SK-N-SH treated with all-trans-retinoic acid at 6 μM for 48 hours (cell line): ENCODE data around the gene ADGRL4.

ENCODE experiments used
- ATAC-seq: fragments of 200-7000 bp; cut with Tn5 transposase; 3 replicates; pipeline ENCODE4 v1.9.1; 2020; ENCODE audit warnings: mild to moderate bottlenecking, moderate library complexity
- ARNTL ChIP-seq: fragments of 450-650 bp; formaldehyde crosslinking; IDR thresholded peaks from 2 replicates; pipeline ENCODE4 v1.5.0; 2020; ENCODE audit warnings: low read depth, mild to moderate bottlenecking, moderate library complexity, borderline replicate concordance
- BACH2 ChIP-seq: fragments of 250-450 bp; sonication (Bioruptor Pico); IDR thresholded peaks from 2 replicates; pipeline ENCODE4 v1.9.0; 2021; ENCODE audit warnings: mild to moderate bottlenecking, borderline replicate concordance
- CSDC2 ChIP-seq: fragments of 250-450 bp; sonication (Bioruptor Pico); IDR thresholded peaks from 2 replicates; pipeline ENCODE4 v1.5.0; 2020; ENCODE audit warnings: mild to moderate bottlenecking, moderate library complexity
- ESRRG ChIP-seq: fragments of 250-450 bp; sonication (Bioruptor Pico); IDR thresholded peaks from 2 replicates; pipeline ENCODE4 v1.6.1; 2021; ENCODE audit warnings: mild to moderate bottlenecking
- ISL1 ChIP-seq: fragments of 250-450 bp; sonication (Bioruptor Pico); IDR thresholded peaks from 2 replicates; pipeline ENCODE4 v2.1.2; 2022; ENCODE audit warnings: mild to moderate bottlenecking, moderate library complexity
- OSR1 ChIP-seq: fragments of 250-450 bp; sonication (Bioruptor Pico); IDR thresholded peaks from 2 replicates; pipeline ENCODE4 v1.8.0; 2022; ENCODE audit warnings: moderate library complexity, mild to moderate bottlenecking, inconsistent platforms
- PPARA ChIP-seq: fragments of 250-450 bp; sonication (Bioruptor Pico); IDR thresholded peaks from 2 replicates; pipeline ENCODE4 v1.5.0; 2020; ENCODE audit warnings: mild to moderate bottlenecking, borderline replicate concordance
- RARB ChIP-seq: fragments of 250-450 bp; sonication (Bioruptor Pico); IDR thresholded peaks from 2 replicates; pipeline ENCODE4 v1.8.0; 2021; ENCODE audit warnings: mild to moderate bottlenecking, moderate library complexity
- SNAI2 ChIP-seq: fragments of 250-450 bp; sonication (Bioruptor Pico); IDR thresholded peaks from 2 replicates; pipeline ENCODE4 v1.5.0; 2020; ENCODE audit warnings: mild to moderate bottlenecking, moderate library complexity
- TCF4 ChIP-seq: fragments of 250-450 bp; sonication (Bioruptor Pico); IDR thresholded peaks from 2 replicates; pipeline ENCODE4 v1.8.0; 2021; ENCODE audit warnings: mild to moderate bottlenecking, moderate library complexity, borderline replicate concordance
- TOX ChIP-seq: fragments of 250-450 bp; sonication (Bioruptor Pico); IDR thresholded peaks from 2 replicates; pipeline ENCODE4 v1.8.0; 2021; ENCODE audit warnings: mild to moderate bottlenecking, moderate library complexity, borderline replicate concordance
- ZC3H10 ChIP-seq: fragments of 250-450 bp; sonication (Bioruptor Pico); IDR thresholded peaks from 2 replicates; pipeline ENCODE4 v1.5.1; 2021; ENCODE audit warnings: mild to moderate bottlenecking, moderate library complexity
- ZFP30 ChIP-seq: fragments of 450-650 bp; formaldehyde crosslinking; IDR thresholded peaks from 2 replicates; pipeline ENCODE4 v1.5.0; 2022; ENCODE audit warnings: mild to moderate bottlenecking, moderate library complexity
- ZNF565 ChIP-seq: fragments of 450-650 bp; formaldehyde crosslinking; conservative IDR thresholded peaks from 2 replicates; pipeline ENCODE4 v1.5.0; 2020; ENCODE audit warnings: low read depth, mild to moderate bottlenecking, moderate library complexity
- ZNF8 ChIP-seq: fragments of 450-650 bp; formaldehyde crosslinking; IDR thresholded peaks from 2 replicates; pipeline ENCODE4 v1.5.0; 2020; ENCODE audit warnings: mild to moderate bottlenecking, moderate library complexity
- TF ChIP-seq, protein P1 (sequence below): fragments of 250-450 bp; sonication (Bioruptor Pico); IDR thresholded peaks from 2 replicates; pipeline ENCODE4 v1.5.0; 2020; ENCODE audit warnings: mild to moderate bottlenecking, moderate library complexity
- TF ChIP-seq, protein P2 (sequence below): fragments of 250-450 bp; sonication (Bioruptor Pico); IDR thresholded peaks from 2 replicates; pipeline ENCODE4 v1.8.0; 2020; ENCODE audit warnings: mild to moderate bottlenecking, moderate library complexity, borderline replicate concordance
- TF ChIP-seq, protein P3 (sequence below): fragments of 250-450 bp; sonication (Bioruptor Pico); IDR thresholded peaks from 2 replicates; pipeline ENCODE4 v1.5.1; 2020; ENCODE audit warnings: low read depth, mild to moderate bottlenecking, moderate library complexity
- TF ChIP-seq, protein P4 (sequence below): fragments of 250-450 bp; sonication (Bioruptor Pico); IDR thresholded peaks from 2 replicates; pipeline ENCODE4 v1.8.0; 2021; ENCODE audit warnings: low read depth, mild to moderate bottlenecking, moderate library complexity, borderline replicate concordance

ADGRL4 gene

DNA sequence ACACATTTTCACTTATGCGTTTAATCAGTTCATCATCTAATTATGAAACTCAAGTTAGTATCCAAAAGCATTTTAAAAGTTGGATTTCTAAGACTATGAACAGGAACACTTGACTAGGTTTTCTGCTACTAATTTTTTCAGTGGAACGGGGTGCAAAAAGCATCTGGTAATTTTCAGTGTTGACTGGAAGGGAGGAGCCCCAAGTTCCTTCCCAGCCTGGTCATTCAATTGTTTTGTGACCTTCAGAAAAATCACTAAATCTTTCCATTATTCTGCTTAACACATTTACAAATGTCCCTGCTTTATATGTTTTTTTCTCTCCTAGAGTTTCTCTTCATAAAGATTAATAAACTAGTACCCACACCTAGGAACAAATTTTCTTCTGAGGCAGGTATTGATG is 6.0 kb upstream of the ADGRL4 start:
- TF ChIP-seq ESRRG (no peak), ZNF565 (CRISPR knock-in tag) (no peak), ISL1 (no peak), CSDC2 (CRISPR knock-in tag) (no peak), PPARA (no peak), ARNTL (CRISPR knock-in tag) (no peak), TCF4 (CRISPR knock-in tag) (no peak), ZC3H10 (CRISPR knock-in tag) (no peak), ZNF8 (CRISPR knock-in tag) (no peak), TOX (CRISPR knock-in tag) (no peak), SNAI2 (no peak), ZFP30 (CRISPR knock-in tag) (no peak)
- TF ChIP-seq, protein P1, sequence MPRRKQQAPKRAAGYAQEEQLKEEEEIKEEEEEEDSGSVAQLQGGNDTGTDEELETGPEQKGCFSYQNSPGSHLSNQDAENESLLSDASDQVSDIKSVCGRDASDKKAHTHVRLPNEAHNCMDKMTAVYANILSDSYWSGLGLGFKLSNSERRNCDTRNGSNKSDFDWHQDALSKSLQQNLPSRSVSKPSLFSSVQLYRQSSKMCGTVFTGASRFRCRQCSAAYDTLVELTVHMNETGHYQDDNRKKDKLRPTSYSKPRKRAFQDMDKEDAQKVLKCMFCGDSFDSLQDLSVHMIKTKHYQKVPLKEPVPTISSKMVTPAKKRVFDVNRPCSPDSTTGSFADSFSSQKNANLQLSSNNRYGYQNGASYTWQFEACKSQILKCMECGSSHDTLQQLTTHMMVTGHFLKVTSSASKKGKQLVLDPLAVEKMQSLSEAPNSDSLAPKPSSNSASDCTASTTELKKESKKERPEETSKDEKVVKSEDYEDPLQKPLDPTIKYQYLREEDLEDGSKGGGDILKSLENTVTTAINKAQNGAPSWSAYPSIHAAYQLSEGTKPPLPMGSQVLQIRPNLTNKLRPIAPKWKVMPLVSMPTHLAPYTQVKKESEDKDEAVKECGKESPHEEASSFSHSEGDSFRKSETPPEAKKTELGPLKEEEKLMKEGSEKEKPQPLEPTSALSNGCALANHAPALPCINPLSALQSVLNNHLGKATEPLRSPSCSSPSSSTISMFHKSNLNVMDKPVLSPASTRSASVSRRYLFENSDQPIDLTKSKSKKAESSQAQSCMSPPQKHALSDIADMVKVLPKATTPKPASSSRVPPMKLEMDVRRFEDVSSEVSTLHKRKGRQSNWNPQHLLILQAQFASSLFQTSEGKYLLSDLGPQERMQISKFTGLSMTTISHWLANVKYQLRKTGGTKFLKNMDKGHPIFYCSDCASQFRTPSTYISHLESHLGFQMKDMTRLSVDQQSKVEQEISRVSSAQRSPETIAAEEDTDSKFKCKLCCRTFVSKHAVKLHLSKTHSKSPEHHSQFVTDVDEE (CRISPR knock-in tag) = no peak
- TF ChIP-seq, protein P2, sequence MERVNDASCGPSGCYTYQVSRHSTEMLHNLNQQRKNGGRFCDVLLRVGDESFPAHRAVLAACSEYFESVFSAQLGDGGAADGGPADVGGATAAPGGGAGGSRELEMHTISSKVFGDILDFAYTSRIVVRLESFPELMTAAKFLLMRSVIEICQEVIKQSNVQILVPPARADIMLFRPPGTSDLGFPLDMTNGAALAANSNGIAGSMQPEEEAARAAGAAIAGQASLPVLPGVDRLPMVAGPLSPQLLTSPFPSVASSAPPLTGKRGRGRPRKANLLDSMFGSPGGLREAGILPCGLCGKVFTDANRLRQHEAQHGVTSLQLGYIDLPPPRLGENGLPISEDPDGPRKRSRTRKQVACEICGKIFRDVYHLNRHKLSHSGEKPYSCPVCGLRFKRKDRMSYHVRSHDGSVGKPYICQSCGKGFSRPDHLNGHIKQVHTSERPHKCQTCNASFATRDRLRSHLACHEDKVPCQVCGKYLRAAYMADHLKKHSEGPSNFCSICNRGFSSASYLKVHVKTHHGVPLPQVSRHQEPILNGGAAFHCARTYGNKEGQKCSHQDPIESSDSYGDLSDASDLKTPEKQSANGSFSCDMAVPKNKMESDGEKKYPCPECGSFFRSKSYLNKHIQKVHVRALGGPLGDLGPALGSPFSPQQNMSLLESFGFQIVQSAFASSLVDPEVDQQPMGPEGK (CRISPR knock-in tag) = no peak
- TF ChIP-seq, protein P3, sequence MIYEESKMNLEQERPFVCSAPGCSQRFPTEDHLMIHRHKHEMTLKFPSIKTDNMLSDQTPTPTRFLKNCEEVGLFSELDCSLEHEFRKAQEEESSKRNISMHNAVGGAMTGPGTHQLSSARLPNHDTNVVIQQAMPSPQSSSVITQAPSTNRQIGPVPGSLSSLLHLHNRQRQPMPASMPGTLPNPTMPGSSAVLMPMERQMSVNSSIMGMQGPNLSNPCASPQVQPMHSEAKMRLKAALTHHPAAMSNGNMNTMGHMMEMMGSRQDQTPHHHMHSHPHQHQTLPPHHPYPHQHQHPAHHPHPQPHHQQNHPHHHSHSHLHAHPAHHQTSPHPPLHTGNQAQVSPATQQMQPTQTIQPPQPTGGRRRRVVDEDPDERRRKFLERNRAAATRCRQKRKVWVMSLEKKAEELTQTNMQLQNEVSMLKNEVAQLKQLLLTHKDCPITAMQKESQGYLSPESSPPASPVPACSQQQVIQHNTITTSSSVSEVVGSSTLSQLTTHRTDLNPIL = no peak
- no peak for ATAC-seq

DNA sequence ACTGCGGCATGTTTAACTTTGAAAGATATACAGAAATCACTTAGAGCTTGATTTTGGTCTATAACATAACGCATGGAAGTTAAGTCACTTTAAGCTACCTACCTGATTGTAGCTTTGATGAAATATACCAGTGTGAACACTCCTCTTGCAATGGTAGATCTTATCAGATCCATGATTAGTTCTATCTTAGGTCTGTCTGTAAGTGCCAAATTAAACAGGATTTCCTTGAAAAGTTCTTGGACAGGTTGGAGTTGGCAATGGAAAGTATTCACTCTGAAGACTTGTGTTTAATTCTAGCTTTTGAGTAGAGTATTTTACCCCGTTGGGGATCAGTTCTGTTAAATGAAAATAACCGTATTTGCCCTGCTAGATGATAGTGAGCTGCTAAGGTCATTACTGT is 4.1 kb upstream of the ADGRL4 start:
- ATAC-seq = no peak
- TF ChIP-seq ESRRG (no peak), PPARA (no peak), BACH2 (no peak), ISL1 (no peak), OSR1 (CRISPR knock-in tag) (no peak), SNAI2 (no peak), ARNTL (CRISPR knock-in tag) (no peak), CSDC2 (CRISPR knock-in tag) (no peak), RARB (CRISPR knock-in tag) (no peak), ZC3H10 (CRISPR knock-in tag) (no peak)
- TF ChIP-seq, protein P3 = no peak
- TF ChIP-seq, protein P1 (CRISPR knock-in tag) = no peak
- TF ChIP-seq, protein P4, sequence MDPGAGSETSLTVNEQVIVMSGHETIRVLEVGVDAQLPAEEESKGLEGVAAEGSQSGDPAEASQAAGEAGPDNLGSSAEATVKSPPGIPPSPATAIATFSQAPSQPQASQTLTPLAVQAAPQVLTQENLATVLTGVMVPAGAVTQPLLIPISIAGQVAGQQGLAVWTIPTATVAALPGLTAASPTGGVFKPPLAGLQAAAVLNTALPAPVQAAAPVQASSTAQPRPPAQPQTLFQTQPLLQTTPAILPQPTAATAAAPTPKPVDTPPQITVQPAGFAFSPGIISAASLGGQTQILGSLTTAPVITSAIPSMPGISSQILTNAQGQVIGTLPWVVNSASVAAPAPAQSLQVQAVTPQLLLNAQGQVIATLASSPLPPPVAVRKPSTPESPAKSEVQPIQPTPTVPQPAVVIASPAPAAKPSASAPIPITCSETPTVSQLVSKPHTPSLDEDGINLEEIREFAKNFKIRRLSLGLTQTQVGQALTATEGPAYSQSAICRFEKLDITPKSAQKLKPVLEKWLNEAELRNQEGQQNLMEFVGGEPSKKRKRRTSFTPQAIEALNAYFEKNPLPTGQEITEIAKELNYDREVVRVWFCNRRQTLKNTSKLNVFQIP (CRISPR knock-in tag) = no peak
- TF ChIP-seq, protein P2 (CRISPR knock-in tag) = no peak
